Limb (tissue), 2 donors: ENCODE results near the gene PCID2.

Source experiments
- DNase-seq, 2 donors: peaks; one replicate each; pipeline ENCODE4 v3.0.0-alpha.2; 2016; ENCODE audit errors: extremely low spot score in 2 of 2

Gene PCID2

GRCh38 chr13:113219256-113219940 is 10.9 kb upstream of the PCID2 start:
- no peak for DNase-seq

- DNase-seq, result no peak
Measured at GRCh38 chr13:113218586-113218985, 10.1 kb upstream of the PCID2 start.

DNA sequence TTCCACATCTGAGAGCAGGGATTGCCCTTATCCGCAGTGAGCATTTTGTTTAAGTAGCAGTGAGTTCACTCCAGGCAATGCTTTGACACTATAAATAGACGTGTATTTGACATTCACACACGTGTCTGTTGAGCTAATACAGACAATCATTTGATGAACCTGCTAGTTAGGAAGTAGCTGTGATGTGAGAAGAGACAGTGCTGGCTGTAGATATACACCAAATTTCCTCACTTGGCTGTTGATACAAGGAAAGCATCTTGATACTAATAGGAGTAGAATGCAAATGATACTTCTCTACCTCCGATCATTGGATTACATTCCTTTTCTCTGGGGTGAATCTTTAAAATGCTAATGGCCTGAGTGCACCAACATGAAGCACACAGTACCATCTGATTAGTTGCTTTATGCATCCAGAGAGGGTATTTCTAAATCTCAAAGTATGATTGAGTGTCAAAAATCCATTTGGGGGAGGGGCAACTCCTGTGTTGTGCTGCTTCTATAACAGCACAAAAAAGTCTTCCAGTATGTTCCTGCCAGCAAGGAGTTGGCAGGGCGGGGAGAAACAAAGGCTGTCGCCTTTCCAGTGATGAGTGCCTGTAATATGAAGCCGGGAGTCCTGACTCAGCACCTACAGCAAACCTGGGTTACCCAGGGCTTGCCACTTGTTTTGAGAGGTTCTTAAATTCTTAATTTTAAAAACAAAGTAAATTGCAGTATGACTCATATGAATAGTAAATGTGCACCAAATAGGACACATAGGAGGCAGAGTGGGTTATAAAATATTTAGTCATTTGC is 8.0 kb upstream of the PCID2 start:
- DNase-seq, result no peak

DNA sequence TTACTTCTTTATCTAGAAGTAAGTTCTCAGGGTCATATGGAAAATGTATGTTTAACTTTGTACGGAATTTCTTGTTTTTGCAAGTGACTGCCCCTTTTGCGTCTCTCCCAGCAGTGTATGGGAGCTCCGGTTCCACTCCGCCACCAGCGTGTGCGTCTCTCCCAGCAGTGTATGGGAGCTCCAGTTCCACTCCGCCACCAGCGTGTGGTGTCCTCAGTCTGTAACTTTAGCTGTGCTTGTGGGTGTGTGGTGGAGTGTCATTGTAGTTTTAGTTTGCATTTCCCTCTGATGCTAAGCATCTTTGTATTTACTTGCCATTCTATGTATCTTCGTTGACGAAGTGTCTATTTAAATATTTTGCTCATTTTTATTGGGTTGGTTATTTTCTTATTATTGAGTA is 3.3 kb upstream of the PCID2 start:
- DNase-seq, result no peak

GRCh38 chr13:113210833-113211232 is 2.4 kb upstream of the PCID2 start:
- DNase-seq, result no peak

DNA sequence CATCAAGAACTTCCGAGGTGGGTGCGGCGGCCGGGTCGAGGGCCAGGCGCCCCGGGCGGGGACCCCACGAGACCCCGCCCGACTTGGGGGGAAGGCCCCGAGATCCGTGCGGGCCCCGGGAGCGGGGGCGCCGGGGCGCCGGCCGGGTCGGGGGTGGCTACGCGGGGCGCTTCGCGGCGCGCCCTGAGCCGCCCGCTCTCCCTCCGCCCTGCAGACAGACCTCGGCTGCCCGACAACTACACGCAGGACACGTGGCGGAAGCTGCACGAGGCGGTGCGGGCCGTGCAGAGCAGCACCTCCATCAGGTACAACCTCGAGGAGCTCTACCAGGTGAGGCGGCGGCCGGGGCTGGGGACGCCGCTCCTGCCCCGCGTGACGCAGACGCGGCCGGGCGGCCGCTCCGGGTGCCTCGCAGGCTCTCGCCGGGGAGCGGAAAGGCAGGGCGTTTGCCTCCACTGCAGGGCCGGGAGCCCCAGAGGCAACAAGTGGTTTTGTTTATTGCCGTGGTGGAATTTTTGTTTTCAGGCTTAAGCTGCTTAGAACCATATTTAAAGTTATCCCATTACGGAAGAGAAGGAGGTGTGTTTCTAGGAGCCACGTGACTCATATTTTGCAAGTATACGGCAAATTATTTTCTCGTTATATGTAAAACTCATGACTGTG is 1.4 kb upstream of the PCID2 start:
- peak; percentile 29 to 73 for DNase-seq

GRCh38 chr13:113209336-113209758 is 878 bp upstream of the PCID2 start, which contains the start of gene CUL4A:
Gene CUL4A (plus strand): TSS chr13:113209613. CDS start chr13:113209628, 15 bp downstream.
- DNase-seq, result peak; percentile 57 to 88

DNA sequence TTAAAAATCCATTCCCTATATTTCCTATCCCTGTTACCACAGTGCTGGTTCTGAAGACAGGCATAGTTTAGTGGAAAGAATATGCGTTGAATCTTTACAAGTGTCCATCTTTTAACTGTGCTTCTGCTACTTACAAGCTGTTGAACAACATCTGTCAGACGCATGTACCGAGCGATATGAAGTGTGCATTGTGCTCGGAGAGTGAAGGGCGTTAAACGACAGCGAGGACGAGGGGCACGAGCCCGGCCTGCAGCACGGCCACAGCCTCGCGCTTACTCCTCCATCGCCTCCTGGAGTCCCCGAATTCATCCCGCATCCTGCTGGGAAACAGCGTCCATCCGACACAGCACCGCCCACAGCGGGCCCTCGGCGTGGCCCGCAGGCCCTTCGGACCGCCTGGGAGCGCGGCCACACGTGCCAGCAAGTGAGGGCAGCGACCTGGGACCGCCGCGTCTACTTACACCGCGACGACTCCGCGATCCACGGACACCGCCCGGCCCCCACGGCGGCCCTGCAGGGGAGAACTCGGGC is 514 bp downstream of the PCID2 start:
- DNase-seq, result peak in 1 of 2 donors; percentile 10

DNA sequence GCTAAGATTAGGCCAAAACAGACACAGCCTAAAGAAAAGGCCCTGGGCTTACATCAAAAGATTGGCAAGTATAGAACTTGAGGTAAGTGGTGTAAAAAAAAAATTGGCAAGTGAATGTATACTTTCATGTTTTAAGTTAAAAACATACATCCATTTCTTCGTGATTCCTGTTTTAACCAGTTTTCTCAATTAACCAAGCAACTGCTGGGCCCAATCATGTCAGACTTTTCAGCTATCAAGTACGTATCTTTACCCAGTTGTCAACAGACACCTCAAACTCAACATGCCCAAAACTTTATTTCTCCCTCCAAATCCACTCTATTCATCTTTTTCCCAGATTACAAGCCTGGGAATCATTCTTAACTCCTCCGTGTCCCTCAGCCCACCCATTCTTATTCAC is 1.0 kb downstream of the PCID2 start:
- no peak for DNase-seq

DNA sequence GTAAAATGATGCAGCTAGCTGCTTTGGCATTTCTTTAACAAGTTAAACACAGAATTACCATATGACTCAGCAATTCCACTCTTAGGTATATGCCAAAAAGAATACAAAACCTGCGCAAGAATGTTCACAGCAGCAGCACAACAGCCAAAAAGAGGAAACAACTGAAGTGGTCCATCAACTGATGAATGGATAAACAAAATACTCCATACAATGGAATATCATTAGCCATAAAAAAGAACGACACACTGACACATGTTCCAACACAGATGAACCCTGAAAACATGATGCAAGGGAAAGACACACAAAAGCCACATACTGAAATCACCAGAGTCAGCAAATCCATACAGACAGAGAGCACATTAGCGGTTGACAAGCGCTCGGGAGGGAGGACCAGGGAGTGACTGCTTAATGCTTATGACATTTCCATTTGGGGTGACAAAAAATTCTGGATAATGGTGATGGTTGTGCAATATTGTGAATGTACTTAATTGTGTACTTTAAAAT is 3.0 kb downstream of the PCID2 start:
- DNase-seq, result no peak

GRCh38 chr13:113204378-113204734 is 4.1 kb downstream of the PCID2 start:
- DNase-seq, result no peak

- DNase-seq, result no peak
Measured at GRCh38 chr13:113203507-113204377, 4.7 kb downstream of the PCID2 start.

- no peak for DNase-seq
Measured at GRCh38 chr13:113202912-113203311, 5.6 kb downstream of the PCID2 start.

- DNase-seq, result no peak
Measured at GRCh38 chr13:113201815-113202214, 6.7 kb downstream of the PCID2 start.

- DNase-seq, result peak in 1 of 2 donors; percentile 1
Measured at GRCh38 chr13:113196970-113197737, 11.3 kb downstream of the PCID2 start.

GRCh38 chr13:113195360-113195759 is 13.1 kb downstream of the PCID2 start:
- DNase-seq, result no peak

- no peak for DNase-seq
Measured at GRCh38 chr13:113192902-113193301, 15.6 kb downstream of the PCID2 start.

DNA sequence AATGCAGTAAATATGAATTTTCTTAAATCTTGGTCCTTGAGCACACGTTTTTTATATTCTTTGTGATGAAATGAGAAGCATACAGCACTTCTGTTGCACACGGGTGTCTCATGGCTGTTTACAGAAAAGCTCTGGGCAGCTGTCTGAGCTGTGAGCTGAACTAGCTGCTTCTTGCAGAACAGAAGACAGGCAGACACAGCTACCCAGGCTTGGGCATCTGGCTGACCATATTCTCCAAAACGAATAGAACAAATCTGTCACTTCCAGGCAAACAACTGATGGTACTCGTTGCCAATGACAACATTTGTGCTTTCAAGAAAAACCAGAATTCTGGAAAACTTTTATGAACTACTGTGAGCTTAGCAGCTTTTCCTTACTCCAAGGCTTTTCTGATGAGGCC is 16.2 kb downstream of the PCID2 start:
- no peak for DNase-seq

DNA sequence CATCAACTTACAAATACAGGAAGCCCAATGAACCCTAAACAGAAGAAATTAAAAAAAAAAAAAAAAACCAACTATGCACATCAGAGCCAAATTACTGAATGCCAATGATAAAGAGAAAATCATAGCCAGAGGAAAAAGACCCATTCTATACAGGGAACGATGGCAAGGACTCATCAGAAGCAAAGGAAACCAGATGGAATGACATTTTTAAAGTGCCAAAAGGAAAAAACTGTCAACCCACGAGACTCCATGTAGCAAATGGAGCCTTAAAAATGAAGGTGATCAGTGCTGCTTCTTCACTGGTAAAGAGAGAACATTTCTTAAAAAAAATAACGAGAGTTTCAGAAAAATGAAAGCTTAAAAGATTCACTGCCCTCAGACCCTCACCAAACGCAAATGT is 18.3 kb downstream of the PCID2 start:
- DNase-seq, result no peak
